OCI-LY1 (cell line): Measurements from ENCODE around the gene NFIX.

ENCODE experiments used
- H2AFZ ChIP-seq: fragments of 200-600 bp; sonication (generic), shearing (Covaris generic); 2 replicates; pipeline ENCODE4 v1.6.0; 2014; ENCODE audit warnings: antibody characterized with exemption, mild to moderate bottlenecking, low read length
- H3F3A ChIP-seq: fragments of 200-600 bp; sonication (generic), shearing (Covaris generic); 2 replicates; pipeline ENCODE4 v1.6.0; 2014; ENCODE audit warnings: mild to moderate bottlenecking, antibody characterized with exemption, low read length, moderate library complexity; ENCODE audit not compliant: insufficient read depth
- H3K27ac ChIP-seq: fragments of 200-600 bp; sonication (generic); 2 replicates; pipeline ENCODE4 v1.5.1; 2014; ENCODE audit warnings: low read length, mixed run types, mild to moderate bottlenecking, low read depth; ENCODE audit not compliant: poor library complexity, severe bottlenecking
- H3K27me3 ChIP-seq: fragments of 200-600 bp; sonication (generic); 2 replicates; pipeline ENCODE4 v1.6.0; 2014; ENCODE audit warnings: antibody characterized with exemption, mild to moderate bottlenecking, low read length, moderate library complexity; ENCODE audit not compliant: insufficient read depth
- H3K36me3 ChIP-seq: fragments of 200-600 bp; sonication (generic); 2 replicates; pipeline ENCODE4 v1.6.1; 2014; ENCODE audit warnings: mild to moderate bottlenecking, antibody characterized with exemption, low read length, moderate library complexity, mixed read lengths; ENCODE audit not compliant: insufficient read depth
- H3K4me1 ChIP-seq: fragments of 200-600 bp; sonication (generic); 2 replicates; pipeline ENCODE4 v1.5.1; 2014; ENCODE audit warnings: mild to moderate bottlenecking, low read length, moderate library complexity; ENCODE audit not compliant: insufficient read depth, severe bottlenecking
- H3K4me2 ChIP-seq: fragments of 200-600 bp; sonication (generic), shearing (Covaris generic); 2 replicates; pipeline ENCODE4 v1.6.1; 2014; ENCODE audit warnings: low read length
- H3K4me3 ChIP-seq: fragments of 200-600 bp; sonication (generic); 2 replicates; pipeline ENCODE4 v1.5.1; 2014; ENCODE audit warnings: low read length, low read depth, mild to moderate bottlenecking, mixed read lengths; ENCODE audit not compliant: poor library complexity, severe bottlenecking
- H3K79me2 ChIP-seq: fragments of 200-600 bp; shearing (Covaris generic); 2 replicates; pipeline ENCODE4 v1.6.1; 2016; ENCODE audit warnings: mixed run types, low read length, mixed read lengths; ENCODE audit not compliant: insufficient read depth
- H3K9ac ChIP-seq: fragments of 200-600 bp; sonication (generic), shearing (Covaris generic); 2 replicates; pipeline ENCODE4 v1.6.1; 2014; ENCODE audit warnings: mild to moderate bottlenecking, low read length, mixed read lengths
- H3K9me2 ChIP-seq: fragments of 200-600 bp; sonication (generic), shearing (Covaris generic); 2 replicates; pipeline ENCODE4 v1.6.1; 2014; ENCODE audit warnings: low read depth, mild to moderate bottlenecking, low read length, mixed read lengths
- H3K9me3 ChIP-seq: fragments of 200-600 bp; shearing (Covaris generic); 2 replicates; pipeline ENCODE4 v1.6.1; 2014; ENCODE audit warnings: low read length, mixed read lengths
- H4K20me1 ChIP-seq: fragments of 200-600 bp; sonication (generic), shearing (Covaris generic); 2 replicates; pipeline ENCODE4 v1.6.0; 2016; ENCODE audit warnings: mild to moderate bottlenecking, low read length; ENCODE audit not compliant: insufficient read depth
- CTCF ChIP-seq: fragments of 200-600 bp; sonication (generic), shearing (Covaris generic); IDR thresholded peaks from 2 replicates; pipeline ENCODE4 v1.5.1; 2017; ENCODE audit warnings: mild to moderate bottlenecking, antibody characterized with exemption, low read length, moderate library complexity, mixed read lengths
- EZH2 ChIP-seq: fragments of 200-600 bp; sonication (generic), shearing (Covaris generic); IDR thresholded peaks from 2 replicates; pipeline ENCODE4 v1.8.0; 2017; ENCODE audit warnings: borderline replicate concordance, mixed run types, mild to moderate bottlenecking, antibody characterized with exemption, low read length, moderate library complexity, mixed read lengths

Gene NFIX

GRCh38 chr19:12991296-12991695, 4.0 kb upstream of the NFIX start:
- H3K27me3 ChIP-seq: peaks cover 7% of the 10 kb centered on the region; the same call in 1 of the 2 replicates

GRCh38 chr19:12992729-12993128, 2.5 kb upstream of the NFIX start:
- Histone ChIP-seq H3K4me3 (no peak overlapping the region), H3K79me2 (no peaks in the 10 kb centered on the region), H3K9ac (no peak overlapping the region), H3K9me3 (no peaks in the 10 kb centered on the region), H4K20me1 (no peaks in the 10 kb centered on the region), H3K4me1 (no peaks in the 10 kb centered on the region), H2AFZ (no peak overlapping the region), H3K9me2 (no peaks in the 10 kb centered on the region), H3K27ac (no peak overlapping the region), H3F3A (no peaks in the 10 kb centered on the region), H3K27me3 (peaks cover 7% of the 10 kb centered on the region; the same call in 1 of the 2 replicates), H3K4me2 (no peak overlapping the region), H3K36me3 (no peaks in the 10 kb centered on the region)
- TF ChIP-seq CTCF (no peak), EZH2 (no peak)

More at GRCh38 chr19:12991296-12991695, 4.0 kb upstream of the NFIX start:
- Histone ChIP-seq H3K36me3 (no peaks in the 10 kb centered on the region), H3F3A (no peaks in the 10 kb centered on the region), H3K79me2 (no peaks in the 10 kb centered on the region), H2AFZ (no peak overlapping the region), H3K9ac (no peak overlapping the region), H3K4me3 (no peak overlapping the region), H3K4me1 (no peaks in the 10 kb centered on the region), H3K9me3 (no peaks in the 10 kb centered on the region), H3K9me2 (no peaks in the 10 kb centered on the region), H3K4me2 (no peak overlapping the region), H4K20me1 (no peaks in the 10 kb centered on the region), H3K27ac (no peak overlapping the region)
- TF ChIP-seq EZH2: no peak
- no peak for TF ChIP-seq CTCF

- Histone ChIP-seq H3K4me2 (no peak overlapping the region), H3K36me3 (no peaks in the 10 kb centered on the region), H3K4me3 (no peak overlapping the region), H3K79me2 (no peaks in the 10 kb centered on the region), H2AFZ (no peak overlapping the region), H3K27me3 (peaks cover 7% of the 10 kb centered on the region; the same call in 1 of the 2 replicates), H3K4me1 (no peaks in the 10 kb centered on the region), H3K9me2 (no peaks in the 10 kb centered on the region), H3K27ac (no peak overlapping the region), H4K20me1 (no peaks in the 10 kb centered on the region), H3F3A (no peaks in the 10 kb centered on the region), H3K9ac (no peak overlapping the region), H3K9me3 (no peaks in the 10 kb centered on the region)
- no peak for TF ChIP-seq EZH2
- no peak for TF ChIP-seq CTCF
Measured at GRCh38 chr19:12993562-12993961, 1.7 kb upstream of the NFIX start.
